Left cardiac atrium (tissue), 4 donors: ENCODE measurements around the gene KRT14. TPM values are rescaled to one million over a fixed set of nuclear protein-coding genes. Genes with fewer than 3 reads are reported as not detected.
A peak's percentile ranks its signal among the peaks of the same experiment; 100 is the strongest.

Source experiments
- ATAC-seq, 2 donors: fragments of 200-7000 bp; cut with Tn5 transposase; one replicate each; pipeline ENCODE4 v1.9.1; 2020; ENCODE audit warnings: mild to moderate bottlenecking in 2 of 2, moderate library complexity in 2 of 2
- DNase-seq: peaks from one replicate; pipeline ENCODE4 v3.0.0-alpha.2; 2020
- intact Hi-C, 2 donors: fragments of 100-400 bp; cut with DNase I; formaldehyde crosslinking; loops; one replicate each; pipeline versions ENCODE4 v1.14.1 to v1.15.1; 2022 to 2023
- total RNA-seq, 2 donors: library from RNA; stranded (reverse); fragmentation: NEBNext Ultra II Directional; extraction: Animal tissue kit (Norgen Biotek cat#: 25700); gene quantifications; one replicate each; pipeline ENCODE4 v1.2.1, GENCODE V29; 2021
- donor health status: DM: no; HTN: yes; CAD: no.
- donor health status: DM: no; HTN: yes; CAD: no; lungs with severe emphysema.
- donor health status: DM: yes; HTN: yes; CAD: no.
- donor health status: Dilated cardiomyopathy.

Gene KRT14
- total RNA-seq, 2 donors from 2014 or later, result 0.41 to 0.58 TPM

- intact Hi-C loops, result loop anchor here in 1 of 2 donors (10.0 kb wide), 1 partner anchor 626 kb away; no protein-coding TSS in a partner anchor
Observed at GRCh38 chr17:41540921-41541625, 45.6 kb downstream of the KRT14 start.

GRCh38 chr17:41539979-41540701 is 46.6 kb downstream of the KRT14 start:
- no peak for DNase-seq
- intact Hi-C loops, result loop anchor here in 1 of 2 donors (10.0 kb wide), 1 partner anchor 625 kb away; no protein-coding TSS in a partner anchor
- ATAC-seq, result no peak

More at GRCh38 chr17:41540921-41541625, 45.6 kb downstream of the KRT14 start:
- DNase-seq (no peak), ATAC-seq (peak in 1 of 2 donors; percentile 45)

GRCh38 chr17:41539071-41539492 is 47.6 kb downstream of the KRT14 start:
- intact Hi-C loops, result no loop called here
- ATAC-seq (peak; percentile 30 to 63), DNase-seq (no peak)

GRCh38 chr17:41538565-41538991 is 48.1 kb downstream of the KRT14 start:
- ATAC-seq (peak in 1 of 2 donors; percentile 58), DNase-seq (no peak)
- intact Hi-C loops, result no loop called here

- DNase-seq (no peak), ATAC-seq (peak in 1 of 2 donors; percentile 48)
- intact Hi-C loops, result no loop called here
Observed at GRCh38 chr17:41537990-41538389, 48.7 kb downstream of the KRT14 start.

GRCh38 chr17:41537614-41537954 is 49.1 kb downstream of the KRT14 start:
- DNase-seq (no peak), ATAC-seq (no peak)
- intact Hi-C loops, result no loop called here

GRCh38 chr17:41536741-41537613 is 49.7 kb downstream of the KRT14 start:
- no peak for DNase-seq
- intact Hi-C loops, result no loop called here
- ATAC-seq, result no peak

- no peak for ATAC-seq
Observed at GRCh38 chr17:41535764-41536481, 50.8 kb downstream of the KRT14 start.

GRCh38 chr17:41534899-41535546 is 51.7 kb downstream of the KRT14 start:
- intact Hi-C loops, result no loop called here
- ATAC-seq, result no peak
- no peak for DNase-seq

More at GRCh38 chr17:41535764-41536481, 50.8 kb downstream of the KRT14 start:
- DNase-seq, result no peak
- intact Hi-C loops, result no loop called here

- intact Hi-C loops, result no loop called here
- ATAC-seq (no peak), DNase-seq (no peak)
Observed at GRCh38 chr17:41533613-41534012, 53.1 kb downstream of the KRT14 start.

GRCh38 chr17:41532947-41533570 is 53.6 kb downstream of the KRT14 start:
- ATAC-seq (no peak), DNase-seq (no peak)
- intact Hi-C loops, result no loop called here

Other genes with a start within 250 kb of the KRT14 start
- not detected for gene KRT33A, start 236.1 kb downstream of the KRT14 start, total RNA-seq
- gene KRT33B, start 217.1 kb downstream of the KRT14 start, total RNA-seq, result not detected
- not detected for gene KRT34, start 204.6 kb downstream of the KRT14 start, total RNA-seq
- gene KRT31, start 189.3 kb downstream of the KRT14 start, total RNA-seq, result not detected
- gene KRT37, start 162.3 kb downstream of the KRT14 start, total RNA-seq, result not detected
- gene KRT38, start 145.9 kb downstream of the KRT14 start, total RNA-seq, result not detected
- gene KRT32, start 119.5 kb downstream of the KRT14 start, total RNA-seq, result not detected
- not detected for gene KRT35, start 105.7 kb downstream of the KRT14 start, total RNA-seq
- gene KRT36, start 97.0 kb downstream of the KRT14 start, total RNA-seq, result not detected
- gene KRT13, start 81.3 kb downstream of the KRT14 start, total RNA-seq, result not detected
- under 1 TPM; 0.24 to 0.37 TPM for gene KRT15, start 68.0 kb downstream of the KRT14 start, total RNA-seq
- 10 to 100 TPM; 13.7 to 21.0 TPM for gene KRT19, start 58.6 kb downstream of the KRT14 start, total RNA-seq
- gene KRT9, start 14.8 kb downstream of the KRT14 start, total RNA-seq, result not detected
- 1 to 10 TPM in 1 of 2 donors, under 1 TPM in 1; 0.44 to 1.1 TPM for gene KRT16, start 25.9 kb upstream of the KRT14 start, total RNA-seq
- gene KRT17, start 37.7 kb upstream of the KRT14 start, total RNA-seq, result not detected
- gene EIF1, start 102.0 kb upstream of the KRT14 start, total RNA-seq, result 1,000 to 10,000 TPM in 1 of 2 donors, 100 to 1,000 TPM in 1; 883 to 1,102 TPM
- gene GAST, start 125.4 kb upstream of the KRT14 start, total RNA-seq, result not detected
- gene HAP1, start 147.7 kb upstream of the KRT14 start, total RNA-seq, result not detected
- 100 to 1,000 TPM; 117 to 139 TPM for gene JUP, start 199.8 kb upstream of the KRT14 start, total RNA-seq
- 10 to 100 TPM; 12.0 to 13.8 TPM for gene P3H4, start 225.1 kb upstream of the KRT14 start, total RNA-seq
- gene FKBP10, start 226.1 kb upstream of the KRT14 start, total RNA-seq, result 10 to 100 TPM; 33.0 to 47.3 TPM
- gene NT5C3B, start 249.3 kb upstream of the KRT14 start, total RNA-seq, result 10 to 100 TPM; 27.8 to 42.1 TPM